Measurements from ENCODE around the gene BRCC3. TPM values are rescaled to one million over a fixed set of nuclear protein-coding genes. Genes with fewer than 3 reads are reported as not detected.

BRCC3 gene
- total and polyA plus RNA-seq, 12 donors: 7.8 to 43.0 (median 18.0) TPM

GRCh38 chrX:155028877-155029291 lies 42.4 kb upstream of the BRCC3 start:
- H3K36me3 ChIP-seq (replicated peaks in 1 of 2): peaks cover 0 to under 1% of the 10 kb centered on the region in 2 donors

GRCh38 chrX:155031657-155032056 lies 39.7 kb upstream of the BRCC3 start:
- Histone ChIP-seq H3K36me3 (replicated peaks in 1 of 2) (peaks cover 0 to 5% of the 10 kb centered on the region in 2 donors), H3K4me1 (replicated peaks in 1 of 2) (peaks cover 0 to 14% of the 10 kb centered on the region in 2 donors), H3K9me3 (replicated peaks in 1 of 3) (peaks cover 0 to 7% (median 0%) of the 10 kb centered on the region in 3 donors), H3K27ac (peak overlapping the region in 1 of 5 donors; percentile 11), H3K4me3 (no peak overlapping the region), H3K27me3 (no peaks in the 10 kb centered on the region)
- intact Hi-C loops (cut with DNase I): no loop called here
- DNase-seq: no peak
- 83 to 88% (median 85%) methylated on average over 5 of the region's 5 CpGs for WGBS, 4 donors
- TF ChIP-seq CTCF (IDR thresholded peaks at IDR 0.05): no peak
- no peak for TF ChIP-seq POLR2A (IDR thresholded peaks at IDR 0.05)

More at GRCh38 chrX:155028877-155029291, 42.4 kb upstream of the BRCC3 start:
- Histone ChIP-seq H3K4me3 (peak overlapping the region in 1 of 4 donors; percentile 61), H3K9me3 (replicated peaks in 1 of 3) (no peaks in the 10 kb centered on the region), H3K4me1 (replicated peaks in 1 of 2) (peaks cover 0 to 14% of the 10 kb centered on the region in 2 donors), H3K27ac (peak overlapping the region in 2 of 5 donors; percentile 96 to 98), H3K27me3 (no peaks in the 10 kb centered on the region)
- TF ChIP-seq POLR2A (IDR thresholded peaks at IDR 0.05) (no peak), CTCF (IDR thresholded peaks at IDR 0.05) (no peak)
- intact Hi-C loops (cut with DNase I): no loop called here
- no peak for DNase-seq
- WGBS, 4 donors: 67 to 88% (median 73%) methylated on average over 2 of the region's 2 CpGs

- DNase-seq: no peak
- WGBS, 4 donors: 93 to 99% (median 97%) methylated on average over 4 of the region's 4 CpGs
- Histone ChIP-seq H3K9me3 (replicated peaks in 1 of 3) (peaks cover 0 to 7% (median 0%) of the 10 kb centered on the region in 3 donors), H3K36me3 (replicated peaks in 1 of 2) (peaks cover 0 to 5% of the 10 kb centered on the region in 2 donors), H3K4me3 (no peak overlapping the region), H3K4me1 (replicated peaks in 1 of 2) (no peaks in the 10 kb centered on the region), H3K27ac (no peak overlapping the region), H3K27me3 (no peaks in the 10 kb centered on the region)
- intact Hi-C loops (cut with DNase I): no loop called here
- TF ChIP-seq POLR2A (IDR thresholded peaks at IDR 0.05) (no peak), CTCF (IDR thresholded peaks at IDR 0.05) (no peak)
Observed at GRCh38 chrX:155035688-155036087, 35.6 kb upstream of the BRCC3 start.

GRCh38 chrX:155046129-155046810 lies 25.0 kb upstream of the BRCC3 start:
- no peak for DNase-seq
- Histone ChIP-seq H3K36me3 (replicated peaks in 1 of 2) (no peaks in the 10 kb centered on the region), H3K27me3 (no peaks in the 10 kb centered on the region), H3K4me3 (no peak overlapping the region), H3K27ac (no peak overlapping the region), H3K4me1 (replicated peaks in 1 of 2) (peaks cover 0 to 6% of the 10 kb centered on the region in 2 donors), H3K9me3 (replicated peaks in 1 of 3) (no peaks in the 10 kb centered on the region)
- WGBS, 4 donors: 71 to 92% (median 79%) methylated on average over 6 of the region's 6 CpGs
- intact Hi-C loops (cut with DNase I): no loop called here
- TF ChIP-seq CTCF (IDR thresholded peaks at IDR 0.05): no peak
- no peak for TF ChIP-seq POLR2A (IDR thresholded peaks at IDR 0.05)
